OCI-LY7 (cell line): ENCODE results near the gene IKZF3. TPM values are rescaled to one million over a fixed set of nuclear protein-coding genes. Genes with fewer than 3 reads are reported as not detected.

Source experiments
- BruUV-seq: library from RNA; stranded (reverse); fragments of 400-500 nt; replicated peaks from 2 replicates; lab custom pipeline; 2021; lab: Mats Ljungman, UMichigan
- CTCF ChIA-PET: fragments of 300-600 bp; sonication (Branson Sonifier 250); formaldehyde crosslinking; loops from one replicate; lab custom pipeline; 2022; ENCODE audit warnings: antibody characterized with exemption; ENCODE audit not compliant: unreplicated experiment; lab: Charles Lee
- POLR2A ChIA-PET: fragments of 300-600 bp; sonication (Branson Sonifier 250); formaldehyde crosslinking; loops from one replicate; lab custom pipeline; 2022; ENCODE audit warnings: antibody characterized with exemption; lab: Charles Lee
- DNase-seq: peaks from one replicate; pipeline ENCODE4 v3.0.0-alpha.2; 2015; ENCODE audit warnings: low spot score
- H2AFZ ChIP-seq: fragments of 200-600 bp; sonication (generic), shearing (Covaris generic); 2 replicates; pipeline ENCODE4 v1.6.1; 2014; ENCODE audit warnings: mild to moderate bottlenecking, antibody characterized with exemption, low read length, moderate library complexity
- H3K27ac ChIP-seq: fragments of 200-600 bp; sonication (generic); 2 replicates; pipeline ENCODE4 v1.5.1; 2014; ENCODE audit warnings: mixed run types, low read depth, mild to moderate bottlenecking, moderate library complexity, low read length, inconsistent platforms; ENCODE audit not compliant: poor library complexity, severe bottlenecking
- H3K36me3 ChIP-seq: fragments of 200-600 bp; sonication (generic); 2 replicates; pipeline ENCODE4 v1.6.1; 2014; ENCODE audit warnings: mild to moderate bottlenecking, antibody characterized with exemption, low read length, moderate library complexity, mixed read lengths; ENCODE audit not compliant: insufficient read depth
- H3K4me1 ChIP-seq: fragments of 200-600 bp; sonication (generic); 2 replicates; pipeline ENCODE4 v1.5.1; 2014; ENCODE audit warnings: mild to moderate bottlenecking, low read length; ENCODE audit not compliant: insufficient read depth, poor library complexity, severe bottlenecking
- H3K4me2 ChIP-seq: fragments of 200-600 bp; sonication (generic); 2 replicates; pipeline ENCODE4 v1.6.1; 2014; ENCODE audit warnings: mild to moderate bottlenecking, low read length
- H3K4me3 ChIP-seq: fragments of 200-600 bp; sonication (generic); 2 replicates; pipeline ENCODE4 v1.5.1; 2014; ENCODE audit warnings: mild to moderate bottlenecking, low read depth, low read length; ENCODE audit not compliant: poor library complexity, severe bottlenecking
- H3K79me2 ChIP-seq: fragments of 200-600 bp; sonication (generic); 2 replicates; pipeline ENCODE4 v1.6.1; 2016; ENCODE audit warnings: low read depth, mild to moderate bottlenecking, low read length, moderate library complexity, mixed read lengths; ENCODE audit not compliant: insufficient read depth
- H3K9me2 ChIP-seq: fragments of 200-600 bp; sonication (generic); 2 replicates; pipeline ENCODE4 v1.6.1; 2016; ENCODE audit warnings: mild to moderate bottlenecking, low read length, mixed read lengths; ENCODE audit not compliant: insufficient read depth
- H3K9me3 ChIP-seq: fragments of 200-600 bp; sonication (generic); 2 replicates; pipeline ENCODE4 v1.6.1; 2014; ENCODE audit warnings: mild to moderate bottlenecking, mixed run types, low read length, mixed read lengths
- H4K20me1 ChIP-seq: fragments of 200-600 bp; sonication (generic); 2 replicates; pipeline ENCODE4 v1.6.1; 2014; ENCODE audit warnings: mild to moderate bottlenecking, antibody characterized with exemption, low read length, moderate library complexity, mixed read lengths; ENCODE audit not compliant: insufficient read depth
- CTCF ChIP-seq: fragments of 200-600 bp; sonication (generic); conservative IDR thresholded peaks from 2 replicates; pipeline ENCODE4 v1.5.1; 2014; ENCODE audit warnings: mild to moderate bottlenecking, antibody characterized with exemption, low read length, moderate library complexity, mixed read lengths
- EZH2phosphoT487 ChIP-seq: fragments of 200-600 bp; sonication (generic); IDR thresholded peaks from 2 replicates; pipeline ENCODE4 v1.6.1; 2018; ENCODE audit warnings: low read depth, borderline replicate concordance, mild to moderate bottlenecking, mixed run types, antibody characterized with exemption, low read length, moderate library complexity, mixed read lengths
- intact Hi-C: fragments of 100-400 bp; cut with micrococcal nuclease; formaldehyde crosslinking; loops from one replicate; pipeline ENCODE4 v1.10.0; 2022; ENCODE audit not compliant: unreplicated experiment
- total RNA-seq, 2 experiments: library from RNA; depleted of rRNA in 1 of 2; stranded (reverse); fragments of >200 nt in 1 of 2; shearing (Covaris generic) in 1 of 2; gene quantifications; 2 replicates each; pipeline ENCODE4 v1.2.3, GENCODE V29; 2014 to 2022

IKZF3 gene
- total RNA-seq, 2 experiments from 2014 or later = 54.7 to 134 TPM

GRCh38 chr17:39868554-39868942 is 4.4 kb upstream of the IKZF3 start:
- H3K27ac ChIP-seq = no peak overlapping the region
- H3K4me1 ChIP-seq = peaks cover 69% of the 10 kb centered on the region
- intact Hi-C loops = no loop called here
- no peak for DNase-seq
- H2AFZ ChIP-seq = no peak overlapping the region
- H3K4me2 ChIP-seq = no peak overlapping the region
- H3K79me2 ChIP-seq = peaks cover 10% of the 10 kb centered on the region
- H3K4me3 ChIP-seq = no peak overlapping the region
- H3K9me3 ChIP-seq = no peaks in the 10 kb centered on the region
- no TSS peak for BruUV-seq
- no peaks in the 10 kb centered on the region for H4K20me1 ChIP-seq
- TF ChIP-seq EZH2phosphoT487 (no peak), CTCF (no peak)
- no peaks in the 10 kb centered on the region for H3K36me3 ChIP-seq
- ChIA-PET CTCF (no interaction called here), POLR2A (no interaction called here)
- no peaks in the 10 kb centered on the region for H3K9me2 ChIP-seq

DNA sequence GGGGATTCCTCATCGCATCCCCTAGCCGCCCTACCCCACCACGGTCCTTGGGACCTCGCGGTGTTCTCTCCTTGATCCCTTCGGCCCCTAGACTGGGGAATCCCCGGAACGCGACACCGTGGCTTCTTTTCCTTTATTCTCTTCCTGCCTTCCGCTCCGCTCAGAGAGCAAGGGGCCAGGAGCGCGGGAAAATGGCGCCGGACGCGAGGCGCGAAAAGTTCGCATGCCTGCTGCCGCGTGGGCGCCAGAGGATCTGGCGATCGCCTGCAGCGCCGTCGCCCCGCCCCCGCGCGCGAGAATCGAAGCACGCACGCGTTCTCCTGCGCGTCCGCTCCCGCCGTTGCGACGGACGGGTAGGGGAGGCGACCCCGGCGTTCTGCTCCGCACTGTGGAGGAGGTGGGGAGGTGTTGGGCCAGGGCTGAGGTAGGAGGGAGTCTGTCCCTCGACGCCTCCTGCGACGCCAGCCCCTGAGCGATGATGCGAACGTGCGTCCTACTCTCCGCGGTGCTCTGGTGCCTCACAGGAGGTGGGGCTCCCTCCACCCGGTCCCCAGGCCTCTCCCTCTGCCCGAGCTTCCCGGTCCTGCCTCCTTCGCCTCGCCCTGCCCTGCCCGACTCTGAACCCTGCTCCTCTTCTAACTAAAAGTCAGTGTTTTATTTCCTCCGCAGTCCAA is 3.9 kb upstream of the IKZF3 start, which contains the start of gene ZPBP2:
TSS of gene ZPBP2 (plus strand) at position 323 of the 674 bp plus-strand sequence. CDS start at position 476, 153 bp downstream.
- no peaks in the 10 kb centered on the region for H3K36me3 ChIP-seq
- intact Hi-C loops = no loop called here
- peaks cover 15% of the 10 kb centered on the region for H3K79me2 ChIP-seq
- no peak within 1 kb of the TSS for H3K4me3 ChIP-seq
- peak within 1 kb of the TSS; percentile 89 for H3K27ac ChIP-seq
- ChIA-PET POLR2A (no interaction called here), CTCF (no interaction called here)
- TF ChIP-seq CTCF (no peak), EZH2phosphoT487 (no peak)
- no peaks in the 10 kb centered on the region for H3K9me3 ChIP-seq
- no peaks in the 10 kb centered on the region for H4K20me1 ChIP-seq
- H3K4me1 ChIP-seq = peaks cover 67% of the 10 kb centered on the region
- no TSS peak for BruUV-seq
- peak within 1 kb of the TSS; percentile 56 for H2AFZ ChIP-seq
- DNase-seq = no peak
- H3K4me2 ChIP-seq = peak within 1 kb of the TSS; percentile 94
- H3K9me2 ChIP-seq = no peaks in the 10 kb centered on the region
